ENCODE measurements around the gene MMD. TPM values are rescaled to one million over a fixed set of nuclear protein-coding genes. Genes with fewer than 3 reads are reported as not detected.

The MMD gene
- total and polyA plus RNA-seq, 2 of the 13 experiments (the other 11 are each of a cell fraction or from before 2014, with no cell fraction given), result 121 to 225 TPM

DNA sequence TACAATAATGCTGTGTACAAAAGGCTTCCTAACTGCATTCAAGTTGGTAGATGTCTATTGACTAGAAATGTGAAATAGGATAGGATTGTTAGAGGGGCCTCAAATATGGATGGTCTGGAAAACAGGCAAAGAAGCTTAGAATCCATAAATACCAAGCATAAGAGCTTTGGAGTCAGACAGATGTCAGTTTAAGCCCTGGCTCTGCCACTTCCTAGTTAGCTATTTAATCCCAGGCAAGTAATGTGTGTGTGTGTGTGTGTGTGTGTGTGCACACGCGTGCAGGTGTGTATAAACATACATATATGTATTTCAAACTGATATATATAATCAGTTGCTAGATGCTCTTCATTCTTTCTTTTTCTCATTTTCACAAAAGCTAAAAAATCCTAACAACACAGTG lies 66.7 kb downstream of the MMD start:
- TF ChIP-seq PPARG (CRISPR knock-in tag; conservative IDR thresholded peaks at IDR 0.05), result no peak
- no peak for TF ChIP-seq LCORL (IDR thresholded peaks at IDR 0.05)
- TF ChIP-seq LCORL (CRISPR knock-in tag; IDR thresholded peaks at IDR 0.05), result no peak
- no peak for TF ChIP-seq ZNF24 (IDR thresholded peaks at IDR 0.05)
- TF ChIP-seq FOXP1 (IDR thresholded peaks at IDR 0.05), result no peak
- TF ChIP-seq FOXP1 (CRISPR knock-in tag; IDR thresholded peaks at IDR 0.05), result no peak
- TF ChIP-seq, protein P1, sequence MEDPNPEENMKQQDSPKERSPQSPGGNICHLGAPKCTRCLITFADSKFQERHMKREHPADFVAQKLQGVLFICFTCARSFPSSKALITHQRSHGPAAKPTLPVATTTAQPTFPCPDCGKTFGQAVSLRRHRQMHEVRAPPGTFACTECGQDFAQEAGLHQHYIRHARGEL (CRISPR knock-in tag; IDR thresholded peaks at IDR 0.05), result no peak
- TF ChIP-seq, protein P2, sequence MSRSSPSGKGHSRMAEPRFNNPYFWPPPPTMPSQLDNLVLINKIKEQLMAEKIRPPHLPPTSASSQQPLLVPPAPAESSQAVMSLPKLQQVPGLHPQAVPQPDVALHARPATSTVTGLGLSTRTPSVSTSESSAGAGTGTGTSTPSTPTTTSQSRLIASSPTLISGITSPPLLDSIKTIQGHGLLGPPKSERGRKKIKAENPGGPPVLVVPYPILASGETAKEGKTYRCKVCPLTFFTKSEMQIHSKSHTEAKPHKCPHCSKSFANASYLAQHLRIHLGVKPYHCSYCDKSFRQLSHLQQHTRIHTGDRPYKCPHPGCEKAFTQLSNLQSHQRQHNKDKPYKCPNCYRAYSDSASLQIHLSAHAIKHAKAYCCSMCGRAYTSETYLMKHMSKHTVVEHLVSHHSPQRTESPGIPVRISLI (CRISPR knock-in tag; IDR thresholded peaks at IDR 0.05; ENCODE audit: borderline replicate concordance), result no peak
- TF ChIP-seq TEAD3 (CRISPR knock-in tag; optimal IDR thresholded peaks at IDR 0.05; ENCODE audit: borderline replicate concordance), result no peak
- H3K27me3 ChIP-seq (ENCODE audit: control insufficient read depth in 1 of 2, insufficient read depth in 2 of 2, low read length in 2 of 2), result no peaks in the 10 kb centered on the region
- WGBS (ENCODE audit: low lambda C conversion rate), result 97% methylated on average over 2 of the region's 2 CpGs
- H3K4me1 ChIP-seq (ENCODE audit: insufficient read depth, low read length), result peaks cover 29% of the 10 kb centered on the region
- H3K4me3 ChIP-seq (replicated peaks in 1 of 3; ENCODE audit: insufficient read depth in 1 of 3, low read depth in 2 of 3, low read length in 3 of 3), result no peak overlapping the region
- no peaks in the 10 kb centered on the region for H4K20me1 ChIP-seq (ENCODE audit: insufficient read depth, low read length)
- ATAC-seq (no peak), DNase-seq (ENCODE audit: low spot score) (no peak), FAIRE-seq (no peak)
- no peaks in the 10 kb centered on the region for H3K79me2 ChIP-seq (ENCODE audit: insufficient read depth, low read length)
- no peak overlapping the region for H3K27ac ChIP-seq (ENCODE audit: extremely low read length, insufficient read depth, low read length)
- in situ Hi-C loops (cut with HindIII; ENCODE audit: extremely low pct_ligation_motif_present, low pct_unique_long_range_greater_than_20kb) (loop anchor here (5.0 to 10.0 kb wide), 3 partner anchors 157 to 363 kb away; partner anchors contain the start of gene SMIM36), intact Hi-C loops (cut with micrococcal nuclease; ENCODE audit: unreplicated experiment) (loop anchor here (5.0 to 10.0 kb wide), 2 partner anchors 198 to 450 kb away; partner anchors contain the start of gene TOM1L1)
- H2AFZ ChIP-seq (ENCODE audit: low read length), result no peak overlapping the region
- H3K9ac ChIP-seq (ENCODE audit: insufficient read depth, low read depth, low read length), result no peak overlapping the region
- ChIA-PET CTCF (ENCODE audit: low intra/inter-chr PET ratio, low total read pairs) (no interaction called here), POLR2A (interaction anchor here (0.8 to 1.3 kb wide), 3 partner anchors 40 to 124 kb away, joined by 3 read pairs; no protein-coding TSS in a partner anchor)
- H3K36me3 ChIP-seq (replicated peaks in 1 of 2; ENCODE audit: control insufficient read depth in 1 of 2, insufficient read depth in 2 of 2, low read length in 2 of 2), result no peaks in the 10 kb centered on the region
- H3K4me2 ChIP-seq (ENCODE audit: low read depth, low read length), result no peak overlapping the region
- BruUV-seq (replicated peaks), result no TSS peak
- H3K9me3 ChIP-seq (ENCODE audit: low read length), result no peaks in the 10 kb centered on the region
